ENCODE results near the gene ARHGAP24. TPM values are rescaled to one million over a fixed set of nuclear protein-coding genes. Genes with fewer than 3 reads are reported as not detected.

The ARHGAP24 gene
- polyA plus RNA-seq, 2 of the 4 experiments (the other 2 are of a cell fraction): 1.7 to 12.1 TPM

- Histone ChIP-seq H3K4me2 (no peak overlapping the region), H3K9me3 (no peaks in the 10 kb centered on the region), H3K4me3 (no peak overlapping the region), H3K27ac (no peak overlapping the region), H3K4me1 (peaks cover 13% of the 10 kb centered on the region)
- no peak for FAIRE-seq
- DNase-seq (ENCODE audit: low read depth in 1 of 2, low spot score in 1 of 2): no peak
- TF ChIP-seq SREBF2 (IDR thresholded peaks at IDR 0.05): no peak
- TF ChIP-seq KDM5A (IDR thresholded peaks at IDR 0.05): no peak
- TF ChIP-seq POLR2AphosphoS2 (conservative IDR thresholded peaks at IDR 0.05; ENCODE audit: low read length): no peak
- 79% methylated on average over 4 of the region's 4 CpGs for WGBS (ENCODE audit: missing lambda C conversion rate)
- ChIA-PET CTCF (interaction anchor here (1.2 to 2.6 kb wide), 2 partner anchors 13 to 35 kb away, joined by 3 to 10 read pairs; no protein-coding TSS in a partner anchor), POLR2A (interaction anchor here (0.6 kb wide), 1 partner anchor 253 kb away, joined by 3 read pairs; no protein-coding TSS in a partner anchor)
- no peak for ATAC-seq
These were observed 285.6 kb downstream of the ARHGAP24 start for GRCh38 chr4:85760511-85760910.

- ChIA-PET POLR2A (no interaction called here), CTCF (interaction anchor here (0.8 to 2.6 kb wide), 5 partner anchors 14 to 208 kb away, joined by 3 to 10 read pairs (median 3); no protein-coding TSS in a partner anchor)
- DNase-seq (ENCODE audit: low read depth in 1 of 2, low spot score in 1 of 2) (no peak), ATAC-seq (no peak), FAIRE-seq (no peak)
- H3K4me1 ChIP-seq: peaks cover 13% of the 10 kb centered on the region
- no peak for TF ChIP-seq ZC3H11A (IDR thresholded peaks at IDR 0.05)
- TF ChIP-seq MAFK (IDR thresholded peaks at IDR 0.05; ENCODE audit: partially characterized antibody): no peak
- no peak for TF ChIP-seq HOXB5 (CRISPR knock-in tag; IDR thresholded peaks at IDR 0.05)
- no peak for TF ChIP-seq HMGXB4 (CRISPR knock-in tag; IDR thresholded peaks at IDR 0.05; ENCODE audit: borderline replicate concordance)
- no peak for TF ChIP-seq HES2 (IDR thresholded peaks at IDR 0.05)
- no peak for TF ChIP-seq NR3C1 (IDR thresholded peaks at IDR 0.05)
- TF ChIP-seq NPAS2 (CRISPR knock-in tag; IDR thresholded peaks at IDR 0.05; ENCODE audit: borderline replicate concordance): no peak
- TF ChIP-seq RCOR1 (IDR thresholded peaks at IDR 0.05; ENCODE audit: low read depth, low read length): no peak
- TF ChIP-seq USF2 (IDR thresholded peaks at IDR 0.05): no peak
- no peaks in the 10 kb centered on the region for H3K9me3 ChIP-seq
- H3K4me2 ChIP-seq: peak overlapping the region; percentile 33; the same call in 1 of the 3 replicates
- H3K27ac ChIP-seq: 0 out of 6 replicates have a peak overlapping the region, but pooled peaks of 1 of the 2 experiments have one; percentile 38
- 51% methylated on average over 7 of the region's 7 CpGs for WGBS (ENCODE audit: missing lambda C conversion rate)
- H3K4me3 ChIP-seq: no peak overlapping the region
These were observed 287.0 kb downstream of the ARHGAP24 start for GRCh38 chr4:85761803-85762528.

GRCh38 chr4:85762529-85762871 is 287.6 kb downstream of the ARHGAP24 start:
- no peak for FAIRE-seq
- Histone ChIP-seq H3K9me3 (no peaks in the 10 kb centered on the region), H3K4me2 (peak overlapping the region; percentile 33; the same call in 1 of the 3 replicates), H3K27ac (0 out of 6 replicates have a peak overlapping the region, but pooled peaks of 1 of the 2 experiments have one; percentile 38), H3K4me1 (peaks cover 13% of the 10 kb centered on the region), H3K4me3 (no peak overlapping the region)
- TF ChIP-seq FOSL2 (IDR thresholded peaks at IDR 0.05): no peak
- TF ChIP-seq FOSL2 (CRISPR knock-in tag; IDR thresholded peaks at IDR 0.05): no peak
- no peak for TF ChIP-seq HMGXB4 (CRISPR knock-in tag; IDR thresholded peaks at IDR 0.05; ENCODE audit: borderline replicate concordance)
- TF ChIP-seq HOXB5 (CRISPR knock-in tag; IDR thresholded peaks at IDR 0.05): no peak
- TF ChIP-seq HES2 (IDR thresholded peaks at IDR 0.05): no peak
- TF ChIP-seq TFCP2L1 (CRISPR knock-in tag; IDR thresholded peaks at IDR 0.05): no peak
- no peak for TF ChIP-seq ZC3H11A (IDR thresholded peaks at IDR 0.05)
- TF ChIP-seq CHD4 (IDR thresholded peaks at IDR 0.05; ENCODE audit: borderline replicate concordance): no peak
- DNase-seq (ENCODE audit: low read depth in 1 of 2, low spot score in 1 of 2): no peak
- ChIA-PET POLR2A (no interaction called here), CTCF (interaction anchor here (0.5 to 2.6 kb wide), 5 partner anchors 15 to 678 kb away, joined by 3 to 10 read pairs (median 3); no protein-coding TSS in a partner anchor)
- ATAC-seq: no peak
- WGBS (ENCODE audit: missing lambda C conversion rate): 55% methylated on average over 2 of the region's 2 CpGs

Measured in A549 (cell line).